GM23338 (cell line): ENCODE data around the gene PTAFR. TPM values are rescaled to one million over a fixed set of nuclear protein-coding genes. Genes with fewer than 3 reads are reported as not detected.

Experiments
- ATAC-seq: fragments of 200-7000 bp; cut with Tn5 transposase; 3 replicates; pipeline ENCODE4 v1.9.1; 2020
- DNase-seq: peaks from one replicate; pipeline ENCODE4 v3.0.0-alpha.2; 2015; ENCODE audit warnings: low spot score
- H2AFZ ChIP-seq: fragments of 200-600 bp; sonication (generic); 2 replicates; pipeline ENCODE4 v1.8.0; 2016; ENCODE audit warnings: antibody characterized with exemption, mild to moderate bottlenecking, moderate library complexity
- H3F3A ChIP-seq: fragments of 200-600 bp; sonication (generic); replicated peaks from 2 replicates; pipeline ENCODE4 v1.8.0; 2017; ENCODE audit warnings: antibody characterized with exemption, mixed run types, low read depth
- H3K27ac ChIP-seq: fragments of 200-600 bp; sonication (generic); 2 replicates; pipeline ENCODE4 v1.6.1; 2016; ENCODE audit warnings: low read depth
- H3K27me3 ChIP-seq: fragments of 200-600 bp; sonication (generic); 2 replicates; pipeline ENCODE4 v1.8.0; 2016; ENCODE audit warnings: mild to moderate bottlenecking, mixed run types, moderate library complexity; ENCODE audit not compliant: insufficient read depth
- H3K36me3 ChIP-seq: fragments of 200-600 bp; sonication (generic); 2 replicates; pipeline ENCODE4 v1.8.0; 2016; ENCODE audit warnings: mild to moderate bottlenecking; ENCODE audit not compliant: insufficient read depth
- H3K4me1 ChIP-seq: fragments of 200-600 bp; sonication (generic); 2 replicates; pipeline ENCODE4 v1.8.0; 2016; ENCODE audit warnings: mild to moderate bottlenecking, moderate library complexity; ENCODE audit not compliant: insufficient read depth
- H3K4me2 ChIP-seq: fragments of 200-600 bp; sonication (generic); 2 replicates; pipeline ENCODE4 v1.7.1; 2017; ENCODE audit warnings: mixed run types
- H3K4me3 ChIP-seq: fragments of 200-600 bp; sonication (generic); 2 replicates; pipeline ENCODE4 v1.6.1; 2016; ENCODE audit warnings: mixed run types
- H3K79me2 ChIP-seq: fragments of 200-600 bp; sonication (generic); replicated peaks from 2 replicates; pipeline ENCODE4 v1.8.0; 2017; ENCODE audit warnings: mild to moderate bottlenecking; ENCODE audit not compliant: insufficient read depth
- H3K9me2 ChIP-seq: fragments of 200-600 bp; sonication (generic); 2 replicates; pipeline ENCODE4 v1.8.0; 2017; ENCODE audit not compliant: insufficient read depth
- H4K20me1 ChIP-seq: fragments of 200-600 bp; sonication (generic); replicated peaks from 2 replicates; pipeline ENCODE4 v1.8.0; 2017; ENCODE audit warnings: mild to moderate bottlenecking; ENCODE audit not compliant: insufficient read depth
- H3K27ac Mint-ChIP-seq: 2 replicates; pipeline ENCODE4 v1.8.0; 2020; ENCODE audit warnings: inconsistent platforms, mild to moderate bottlenecking, moderate library complexity, mixed read lengths
- H3K27me3 Mint-ChIP-seq: 3 replicates; pipeline ENCODE4 v1.8.0; 2022; ENCODE audit warnings: low read depth, mild to moderate bottlenecking, moderate library complexity, mixed read lengths, inconsistent platforms; ENCODE audit not compliant: insufficient read depth, poor library complexity
- H3K36me3 Mint-ChIP-seq: 3 replicates; pipeline ENCODE4 v1.8.0; 2021; ENCODE audit warnings: low read depth, mild to moderate bottlenecking, inconsistent platforms, moderate library complexity, mixed read lengths
- H3K4me1 Mint-ChIP-seq: 3 replicates; pipeline ENCODE4 v1.8.0; 2020; ENCODE audit warnings: mild to moderate bottlenecking, inconsistent platforms, mixed read lengths
- H3K4me3 Mint-ChIP-seq: 3 replicates; pipeline ENCODE4 v1.8.0; 2021; ENCODE audit warnings: moderate library complexity, mild to moderate bottlenecking, inconsistent platforms, mixed read lengths
- H3K9me3 Mint-ChIP-seq: 3 replicates; pipeline ENCODE4 v1.8.0; 2020; ENCODE audit warnings: moderate library complexity, mild to moderate bottlenecking, inconsistent platforms, mixed read lengths
- EZH2phosphoT487 ChIP-seq: fragments of 200-600 bp; sonication (generic); IDR thresholded peaks from one replicate; pipeline ENCODE4 v1.8.1; 2018; ENCODE audit warnings: antibody characterized with exemption; ENCODE audit not compliant: unreplicated experiment
- POLR2AphosphoS5 ChIP-seq: IDR thresholded peaks from 2 replicates; pipeline ENCODE4 v1.6.1; 2016; ENCODE audit warnings: antibody characterized with exemption, low read depth
- ZNF331 ChIP-seq: fragments of 250-450 bp; sonication (Bioruptor Pico); IDR thresholded peaks from 2 replicates; pipeline ENCODE4 v1.5.0; 2020; ENCODE audit warnings: low read depth, mild to moderate bottlenecking, moderate library complexity
- polyA plus RNA-seq: library from polyadenylated mRNA; unstranded; fragments of >200 nt; fragmentation: Nextera tagmentation; extraction: Ambion mirVana; gene quantifications from 2 replicates; pipeline ENCODE4 v1.2.1, GENCODE V29; 2016
- total RNA-seq: library from RNA; depleted of rRNA; stranded (reverse); fragments of >200 nt; shearing (Covaris generic); gene quantifications from 2 replicates; pipeline ENCODE4 v1.2.3, GENCODE V29; 2014
- TF ChIP-seq, protein P1 (sequence below): IDR thresholded peaks from one replicate; pipeline ENCODE4 v1.6.1; 2018; ENCODE audit warnings: antibody characterized with exemption; ENCODE audit not compliant: unreplicated experiment
- TF ChIP-seq, protein P2 (sequence below): IDR thresholded peaks from 2 replicates; pipeline ENCODE4 v1.6.1; 2016; ENCODE audit warnings: antibody characterized with exemption
- TF ChIP-seq, protein P3 (sequence below), 2 experiments: fragments of 200-600 bp in 1 of 2; sonication (generic) in 1 of 2; conservative IDR thresholded peaks; 2 replicates each; pipeline versions ENCODE4 v1.5.1 to v1.6.1; 2016 to 2017; ENCODE audit warnings: antibody characterized with exemption in 2 of 2, low read depth in 2 of 2, mild to moderate bottlenecking in 2 of 2, moderate library complexity in 1 of 2

Gene PTAFR
- total and polyA plus RNA-seq, 2 experiments from 2014 or later = 0.29 to 0.76 TPM

DNA sequence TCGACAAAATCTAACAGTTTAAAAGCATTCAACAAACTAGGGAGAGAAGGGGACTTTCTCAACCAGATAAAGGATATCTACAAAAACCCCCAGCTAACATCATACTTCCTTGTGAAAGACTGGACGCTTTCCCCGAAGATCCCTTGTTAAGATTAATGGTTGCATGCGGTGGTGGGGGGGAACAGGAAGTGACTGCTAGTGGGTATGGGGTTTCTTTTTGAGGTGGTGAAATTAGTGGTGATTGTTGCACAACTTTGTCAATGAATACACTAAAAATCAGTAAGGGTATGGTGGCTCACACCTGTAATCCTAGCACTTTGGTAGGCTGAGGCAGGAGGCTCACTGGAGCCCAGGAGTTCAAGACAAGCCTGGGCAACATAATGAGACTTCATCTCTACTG lies 61.2 kb downstream of the PTAFR start:
- H3K36me3 Mint-ChIP-seq = no peaks in the 10 kb centered on the region
- H3K4me1 ChIP-seq = no peaks in the 10 kb centered on the region
- H3K27ac ChIP-seq = no peak overlapping the region
- 0 out of 2 replicates have a peak, but pooled peaks cover 9% of the 10 kb centered on the region for H3K9me2 ChIP-seq
- H3K27me3 Mint-ChIP-seq = peaks cover 5% of the 10 kb centered on the region
- no peaks in the 10 kb centered on the region for H3K4me1 Mint-ChIP-seq
- H3K79me2 ChIP-seq = no peaks in the 10 kb centered on the region
- H2AFZ ChIP-seq = peak overlapping the region; percentile 93
- H3F3A ChIP-seq = no peaks in the 10 kb centered on the region
- no peaks in the 10 kb centered on the region for H3K9me3 Mint-ChIP-seq
- no peaks in the 10 kb centered on the region for H3K27me3 ChIP-seq
- H4K20me1 ChIP-seq = no peaks in the 10 kb centered on the region
- DNase-seq = no peak
- H3K4me3 ChIP-seq = no peak overlapping the region
- no peak for ATAC-seq
- TF ChIP-seq ZNF331 (CRISPR knock-in tag) (no peak), EZH2phosphoT487 (no peak)
- TF ChIP-seq, protein P1, sequence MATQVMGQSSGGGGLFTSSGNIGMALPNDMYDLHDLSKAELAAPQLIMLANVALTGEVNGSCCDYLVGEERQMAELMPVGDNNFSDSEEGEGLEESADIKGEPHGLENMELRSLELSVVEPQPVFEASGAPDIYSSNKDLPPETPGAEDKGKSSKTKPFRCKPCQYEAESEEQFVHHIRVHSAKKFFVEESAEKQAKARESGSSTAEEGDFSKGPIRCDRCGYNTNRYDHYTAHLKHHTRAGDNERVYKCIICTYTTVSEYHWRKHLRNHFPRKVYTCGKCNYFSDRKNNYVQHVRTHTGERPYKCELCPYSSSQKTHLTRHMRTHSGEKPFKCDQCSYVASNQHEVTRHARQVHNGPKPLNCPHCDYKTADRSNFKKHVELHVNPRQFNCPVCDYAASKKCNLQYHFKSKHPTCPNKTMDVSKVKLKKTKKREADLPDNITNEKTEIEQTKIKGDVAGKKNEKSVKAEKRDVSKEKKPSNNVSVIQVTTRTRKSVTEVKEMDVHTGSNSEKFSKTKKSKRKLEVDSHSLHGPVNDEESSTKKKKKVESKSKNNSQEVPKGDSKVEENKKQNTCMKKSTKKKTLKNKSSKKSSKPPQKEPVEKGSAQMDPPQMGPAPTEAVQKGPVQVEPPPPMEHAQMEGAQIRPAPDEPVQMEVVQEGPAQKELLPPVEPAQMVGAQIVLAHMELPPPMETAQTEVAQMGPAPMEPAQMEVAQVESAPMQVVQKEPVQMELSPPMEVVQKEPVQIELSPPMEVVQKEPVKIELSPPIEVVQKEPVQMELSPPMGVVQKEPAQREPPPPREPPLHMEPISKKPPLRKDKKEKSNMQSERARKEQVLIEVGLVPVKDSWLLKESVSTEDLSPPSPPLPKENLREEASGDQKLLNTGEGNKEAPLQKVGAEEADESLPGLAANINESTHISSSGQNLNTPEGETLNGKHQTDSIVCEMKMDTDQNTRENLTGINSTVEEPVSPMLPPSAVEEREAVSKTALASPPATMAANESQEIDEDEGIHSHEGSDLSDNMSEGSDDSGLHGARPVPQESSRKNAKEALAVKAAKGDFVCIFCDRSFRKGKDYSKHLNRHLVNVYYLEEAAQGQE = no peak
- TF ChIP-seq, protein P2, sequence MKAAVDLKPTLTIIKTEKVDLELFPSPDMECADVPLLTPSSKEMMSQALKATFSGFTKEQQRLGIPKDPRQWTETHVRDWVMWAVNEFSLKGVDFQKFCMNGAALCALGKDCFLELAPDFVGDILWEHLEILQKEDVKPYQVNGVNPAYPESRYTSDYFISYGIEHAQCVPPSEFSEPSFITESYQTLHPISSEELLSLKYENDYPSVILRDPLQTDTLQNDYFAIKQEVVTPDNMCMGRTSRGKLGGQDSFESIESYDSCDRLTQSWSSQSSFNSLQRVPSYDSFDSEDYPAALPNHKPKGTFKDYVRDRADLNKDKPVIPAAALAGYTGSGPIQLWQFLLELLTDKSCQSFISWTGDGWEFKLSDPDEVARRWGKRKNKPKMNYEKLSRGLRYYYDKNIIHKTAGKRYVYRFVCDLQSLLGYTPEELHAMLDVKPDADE = no peak
- no peaks in the 10 kb centered on the region for H3K36me3 ChIP-seq
- no peak overlapping the region for H3K27ac Mint-ChIP-seq
- H3K4me2 ChIP-seq = no peak overlapping the region
- no peak overlapping the region for H3K4me3 Mint-ChIP-seq

DNA sequence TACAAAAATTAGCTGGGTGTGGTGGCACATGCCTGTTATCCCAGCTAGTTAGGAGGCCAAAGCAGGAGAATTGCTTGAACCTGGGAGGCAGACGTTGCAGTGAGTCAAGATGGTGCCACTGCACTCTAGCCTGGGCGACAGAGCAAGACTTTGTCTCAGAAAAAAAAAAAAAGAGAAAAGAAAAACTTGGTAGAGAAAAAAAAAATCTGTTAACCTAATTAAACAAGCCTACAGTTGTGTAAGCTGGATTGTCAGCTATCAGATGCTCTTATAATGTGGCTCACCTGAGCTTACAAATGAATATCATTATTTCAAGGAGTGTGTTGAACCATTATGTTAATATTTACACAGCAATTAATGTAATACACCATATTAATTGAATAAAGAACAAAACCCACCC lies 61.6 kb downstream of the PTAFR start:
- Histone ChIP-seq H3K9me2 (0 out of 2 replicates have a peak, but pooled peaks cover 9% of the 10 kb centered on the region), H3K27me3 (no peaks in the 10 kb centered on the region), H3K27ac (no peak overlapping the region), H3K36me3 (no peaks in the 10 kb centered on the region), H3K4me2 (no peak overlapping the region), H3K4me1 (no peaks in the 10 kb centered on the region), H2AFZ (no peak overlapping the region; the same call in none of the 2 replicates), H3K4me3 (no peak overlapping the region), H3F3A (no peaks in the 10 kb centered on the region), H3K79me2 (no peaks in the 10 kb centered on the region), H4K20me1 (no peaks in the 10 kb centered on the region)
- H3K4me1 Mint-ChIP-seq = no peaks in the 10 kb centered on the region
- TF ChIP-seq POLR2AphosphoS5 (no peak), EZH2phosphoT487 (no peak), ZNF331 (CRISPR knock-in tag) (no peak)
- TF ChIP-seq, protein P3, sequence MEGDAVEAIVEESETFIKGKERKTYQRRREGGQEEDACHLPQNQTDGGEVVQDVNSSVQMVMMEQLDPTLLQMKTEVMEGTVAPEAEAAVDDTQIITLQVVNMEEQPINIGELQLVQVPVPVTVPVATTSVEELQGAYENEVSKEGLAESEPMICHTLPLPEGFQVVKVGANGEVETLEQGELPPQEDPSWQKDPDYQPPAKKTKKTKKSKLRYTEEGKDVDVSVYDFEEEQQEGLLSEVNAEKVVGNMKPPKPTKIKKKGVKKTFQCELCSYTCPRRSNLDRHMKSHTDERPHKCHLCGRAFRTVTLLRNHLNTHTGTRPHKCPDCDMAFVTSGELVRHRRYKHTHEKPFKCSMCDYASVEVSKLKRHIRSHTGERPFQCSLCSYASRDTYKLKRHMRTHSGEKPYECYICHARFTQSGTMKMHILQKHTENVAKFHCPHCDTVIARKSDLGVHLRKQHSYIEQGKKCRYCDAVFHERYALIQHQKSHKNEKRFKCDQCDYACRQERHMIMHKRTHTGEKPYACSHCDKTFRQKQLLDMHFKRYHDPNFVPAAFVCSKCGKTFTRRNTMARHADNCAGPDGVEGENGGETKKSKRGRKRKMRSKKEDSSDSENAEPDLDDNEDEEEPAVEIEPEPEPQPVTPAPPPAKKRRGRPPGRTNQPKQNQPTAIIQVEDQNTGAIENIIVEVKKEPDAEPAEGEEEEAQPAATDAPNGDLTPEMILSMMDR (conservative IDR thresholded peaks at IDR 0.05; ENCODE audit: low read depth in 2 of 2) = no peak
- no peak overlapping the region for H3K27ac Mint-ChIP-seq
- no peak overlapping the region for H3K4me3 Mint-ChIP-seq
- no peaks in the 10 kb centered on the region for H3K9me3 Mint-ChIP-seq
- no peaks in the 10 kb centered on the region for H3K36me3 Mint-ChIP-seq
- H3K27me3 Mint-ChIP-seq = peaks cover 5% of the 10 kb centered on the region
- ATAC-seq (no peak), DNase-seq (no peak)
